Right atrium auricular region (tissue), 2 donors: ENCODE measurements around the gene SLC39A11. TPM values are rescaled to one million over a fixed set of nuclear protein-coding genes. Genes with fewer than 3 reads are reported as not detected.

Experiments
- DNase-seq: peaks from one replicate; pipeline ENCODE4 v3.0.0-alpha.2; 2019; ENCODE audit warnings: low spot score
- H3K27ac ChIP-seq, 2 donors: fragments of 200-600 bp; sonication (generic); 1 replicate in 1 of 2; 2 replicates in 1 of 2; pipeline ENCODE4 v1.5.1; 2016 to 2019
- H3K27me3 ChIP-seq, 2 donors: fragments of 200-600 bp; sonication (generic); one replicate each; pipeline versions ENCODE4 v1.5.1 to v1.6.0; 2017 to 2019
- H3K36me3 ChIP-seq: fragments of 200-600 bp; sonication (generic); one replicate; pipeline ENCODE4 v1.5.1; 2016
- H3K4me1 ChIP-seq, 2 donors: fragments of 200-600 bp; sonication (generic); one replicate each; pipeline versions ENCODE4 v1.5.1 to v1.6.0; 2017 to 2019
- H3K4me3 ChIP-seq, 2 donors: fragments of 200-600 bp; sonication (generic); 1 replicate in 1 of 2; 2 replicates in 1 of 2; pipeline ENCODE4 v1.5.1; 2017 to 2019; ENCODE audit warnings: mild to moderate bottlenecking in 1 of 2, moderate library complexity in 1 of 2
- H3K9me3 ChIP-seq, 2 donors: fragments of 200-600 bp; sonication (generic); one replicate each; pipeline ENCODE4 v1.5.1; 2019
- CTCF ChIP-seq, 2 donors: fragments of 200-600 bp; sonication (generic); IDR thresholded peaks; one replicate each; pipeline ENCODE4 v1.5.1; 2019; ENCODE audit warnings: antibody characterized with exemption in 2 of 2
- total RNA-seq, 2 donors: library from RNA; depleted of rRNA; stranded (reverse); fragments of >200 nt; gene quantifications; one replicate each; pipeline ENCODE4 v1.1.0, GENCODE V29; 2016

Gene SLC39A11
- total RNA-seq, 2 donors from 2014 or later, result 7.4 to 15.5 TPM

GRCh38 chr17:73043686-73044581 lies 48.6 kb downstream of the SLC39A11 start:
- Histone ChIP-seq H3K27ac (peak overlapping the region in 1 of 2 donors; percentile 5), H3K4me1 (peaks cover 0 to 19% of the 10 kb centered on the region in 2 donors), H3K4me3 (no peak overlapping the region), H3K9me3 (peaks cover 0 to 13% of the 10 kb centered on the region in 2 donors), H3K27me3 (no peaks in the 10 kb centered on the region), H3K36me3 (no peaks in the 10 kb centered on the region)
- no peak for TF ChIP-seq CTCF (IDR thresholded peaks at IDR 0.05)
- no peak for DNase-seq

- peaks cover 0 to 19% of the 10 kb centered on the region in 2 donors for H3K4me1 ChIP-seq
- peak overlapping the region in 1 of 2 donors; percentile 5 for H3K27ac ChIP-seq
- no peak for DNase-seq
- no peaks in the 10 kb centered on the region for H3K27me3 ChIP-seq
- no peak for TF ChIP-seq CTCF (IDR thresholded peaks at IDR 0.05)
- peaks cover 0 to 13% of the 10 kb centered on the region in 2 donors for H3K9me3 ChIP-seq
- no peaks in the 10 kb centered on the region for H3K36me3 ChIP-seq
- no peak overlapping the region for H3K4me3 ChIP-seq
Observed at GRCh38 chr17:73042809-73043685, 49.4 kb downstream of the SLC39A11 start.

GRCh38 chr17:73042225-73042624 lies 50.3 kb downstream of the SLC39A11 start:
- Histone ChIP-seq H3K27ac (no peak overlapping the region), H3K9me3 (peaks cover 0 to 13% of the 10 kb centered on the region in 2 donors), H3K4me1 (peaks cover 0 to 19% of the 10 kb centered on the region in 2 donors), H3K4me3 (no peak overlapping the region), H3K27me3 (no peaks in the 10 kb centered on the region), H3K36me3 (no peaks in the 10 kb centered on the region)
- TF ChIP-seq CTCF (IDR thresholded peaks at IDR 0.05), result no peak
- DNase-seq, result no peak

GRCh38 chr17:73039282-73039681 lies 53.2 kb downstream of the SLC39A11 start:
- Histone ChIP-seq H3K4me3 (no peak overlapping the region), H3K36me3 (no peaks in the 10 kb centered on the region), H3K4me1 (peaks cover 0 to 19% of the 10 kb centered on the region in 2 donors), H3K27ac (no peak overlapping the region), H3K27me3 (no peaks in the 10 kb centered on the region), H3K9me3 (peaks cover 0 to 13% of the 10 kb centered on the region in 2 donors)
- DNase-seq, result no peak
- TF ChIP-seq CTCF (IDR thresholded peaks at IDR 0.05), result no peak

- Histone ChIP-seq H3K27ac (no peak overlapping the region), H3K36me3 (no peaks in the 10 kb centered on the region), H3K9me3 (no peaks in the 10 kb centered on the region), H3K4me3 (no peak overlapping the region), H3K27me3 (no peaks in the 10 kb centered on the region), H3K4me1 (peaks cover 0 to 10% of the 10 kb centered on the region in 2 donors)
- no peak for TF ChIP-seq CTCF (IDR thresholded peaks at IDR 0.05)
- no peak for DNase-seq
Observed at GRCh38 chr17:73031472-73031871, 61.0 kb downstream of the SLC39A11 start.
